ELR (cell line): ENCODE data around the gene ST7L.
"Not testable (repeated sequence)": the region's sequence is repeated elsewhere in the genome, so short reads cannot be mapped to it uniquely, and the experiment has no call there.

Experiments
- DNase-seq: peaks from one replicate; pipeline ENCODE4 v3.0.0-alpha.2; 2015; ENCODE audit warnings: low read depth

The ST7L gene

DNA sequence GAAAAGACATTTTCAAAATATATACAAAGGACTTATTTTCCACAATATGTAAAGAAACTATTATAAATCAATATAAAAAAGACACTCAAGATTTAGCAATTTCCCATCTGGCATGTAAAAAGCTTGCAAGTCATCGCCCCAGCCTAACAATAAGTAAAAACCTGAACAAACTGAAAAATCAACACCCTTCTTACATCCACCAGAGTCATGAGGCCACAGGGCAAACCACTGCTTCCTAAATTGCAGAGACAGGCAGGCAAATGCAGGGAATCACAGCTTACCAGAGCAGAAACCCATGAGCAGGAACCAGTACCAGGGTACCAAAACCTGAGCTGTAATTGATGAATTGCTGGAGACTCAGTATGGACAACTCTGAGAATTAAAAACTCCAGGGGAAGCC lies 126.9 kb downstream of the ST7L start:
- DNase-seq = no peak

- no peak for DNase-seq
Observed at GRCh38 chr1:112488141-112488540, 130.8 kb downstream of the ST7L start.

DNA sequence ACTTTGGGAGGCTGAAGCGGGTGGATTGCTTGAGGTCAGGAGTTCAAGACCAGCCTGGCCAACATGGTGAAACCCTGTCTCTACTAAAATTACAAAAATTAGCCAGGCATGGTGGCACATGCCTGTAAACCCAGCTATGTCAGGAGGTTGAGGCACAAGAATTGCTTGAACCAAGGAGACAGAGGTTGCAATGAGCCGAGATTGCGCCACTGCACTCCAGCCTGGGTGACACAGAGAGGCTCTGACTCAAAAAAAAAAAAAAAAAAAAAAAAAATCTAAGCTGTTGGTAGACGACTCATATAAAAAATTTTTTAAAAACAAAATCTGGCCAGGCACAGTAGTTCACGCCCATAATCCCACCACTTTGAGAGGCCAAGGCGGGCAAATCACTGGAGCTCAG lies 131.3 kb downstream of the ST7L start:
- DNase-seq = peak; percentile 20

DNA sequence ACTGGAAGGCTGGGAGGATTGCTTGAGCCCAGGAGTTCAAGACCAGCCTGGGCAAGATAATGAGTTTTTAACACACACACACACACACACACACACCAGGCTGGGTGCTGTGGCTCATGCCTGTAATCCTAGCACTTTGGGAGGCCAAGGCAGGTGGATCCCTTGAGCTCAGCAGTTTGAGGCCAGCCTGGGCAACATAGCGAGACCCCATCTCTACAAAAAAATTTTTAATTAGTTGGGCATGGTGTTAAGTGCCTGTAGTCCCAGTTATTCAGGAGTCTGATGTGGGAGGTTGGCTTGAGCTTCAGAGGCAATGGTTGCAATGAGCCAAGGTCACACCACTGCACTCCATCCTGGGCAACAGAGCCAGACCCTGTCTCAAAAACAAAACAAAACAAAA lies 132.9 kb downstream of the ST7L start:
- not testable (repeated sequence) for DNase-seq

- no peak for DNase-seq
Observed at GRCh38 chr1:112478314-112478713, 140.6 kb downstream of the ST7L start.

- DNase-seq = no peak
Observed at GRCh38 chr1:112477550-112477949, 141.4 kb downstream of the ST7L start.
